ENCODE results near the gene CPNE9. TPM values are rescaled to one million over a fixed set of nuclear protein-coding genes. Genes with fewer than 3 reads are reported as not detected.

Gene CPNE9
- total and polyA plus RNA-seq, 2 donors (not counting 1 experiment from before 2014, with no cell fraction given): under 0.01 TPM; not detected in 1

GRCh38 chr3:9710174-9710739, 6.6 kb downstream of the CPNE9 start:
- H3K4me2 ChIP-seq (ENCODE audit: extremely low read depth, insufficient read depth, low read length): no peak overlapping the region
- H3K4me1 ChIP-seq (ENCODE audit: control insufficient read depth, extremely low read depth, insufficient read depth, low read length): no peaks in the 10 kb centered on the region
- no peak overlapping the region for H3K4me3 ChIP-seq (replicated peaks in 1 of 4; ENCODE audit: control extremely low read depth in 1 of 4, insufficient read depth in 1 of 4, low read depth in 3 of 4, low read length in 4 of 4)
- H3K27ac ChIP-seq (ENCODE audit: insufficient read depth, low read length): no peak overlapping the region
- no peak overlapping the region for H2AFZ ChIP-seq (ENCODE audit: low read length)
- H4K20me1 ChIP-seq (ENCODE audit: control insufficient read depth, extremely low read depth, insufficient read depth, low read length): no peaks in the 10 kb centered on the region
- no peaks in the 10 kb centered on the region for H3K9me3 ChIP-seq (ENCODE audit: control insufficient read depth, insufficient read depth, low read depth, low read length)
- H3K9ac ChIP-seq (ENCODE audit: insufficient read depth, low read length): no peak overlapping the region
- no peaks in the 10 kb centered on the region for H3K36me3 ChIP-seq (ENCODE audit: control insufficient read depth, insufficient read depth, low read length)
- no peaks in the 10 kb centered on the region for H3K79me2 ChIP-seq (ENCODE audit: control insufficient read depth, insufficient read depth, low read length)
- no peak for DNase-seq (ENCODE audit: low read depth in 2 of 2)
- TF ChIP-seq EZH2 (IDR thresholded peaks at IDR 0.05; ENCODE audit: low read length, missing control alignments) (no peak), CTCF (conservative IDR thresholded peaks at IDR 0.05 in 1 of 2, IDR thresholded peaks at IDR 0.05 in 1 of 2; ENCODE audit: low read depth in 1 of 2, low read length in 2 of 2) (no peak)
- peaks cover 14% of the 10 kb centered on the region for H3K27me3 ChIP-seq (ENCODE audit: control insufficient read depth, insufficient read depth, low read length)

GRCh38 chr3:9712415-9712814, 8.8 kb downstream of the CPNE9 start:
- Histone ChIP-seq H3K79me2 (ENCODE audit: control insufficient read depth, insufficient read depth, low read length) (no peaks in the 10 kb centered on the region), H3K27ac (ENCODE audit: insufficient read depth, low read length) (no peak overlapping the region), H3K9ac (ENCODE audit: insufficient read depth, low read length) (no peak overlapping the region), H3K9me3 (ENCODE audit: control insufficient read depth, insufficient read depth, low read depth, low read length) (no peaks in the 10 kb centered on the region), H2AFZ (ENCODE audit: low read length) (no peak overlapping the region), H3K36me3 (ENCODE audit: control insufficient read depth, insufficient read depth, low read length) (no peaks in the 10 kb centered on the region), H3K4me1 (ENCODE audit: control insufficient read depth, extremely low read depth, insufficient read depth, low read length) (peaks cover 2% of the 10 kb centered on the region), H3K27me3 (ENCODE audit: control insufficient read depth, insufficient read depth, low read length) (peaks cover 5% of the 10 kb centered on the region), H4K20me1 (ENCODE audit: control insufficient read depth, extremely low read depth, insufficient read depth, low read length) (no peaks in the 10 kb centered on the region), H3K4me2 (ENCODE audit: extremely low read depth, insufficient read depth, low read length) (no peak overlapping the region), H3K4me3 (replicated peaks in 1 of 4; ENCODE audit: control extremely low read depth in 1 of 4, insufficient read depth in 1 of 4, low read depth in 3 of 4, low read length in 4 of 4) (no peak overlapping the region)
- TF ChIP-seq CTCF (conservative IDR thresholded peaks at IDR 0.05 in 1 of 2, IDR thresholded peaks at IDR 0.05 in 1 of 2; ENCODE audit: low read depth in 1 of 2, low read length in 2 of 2) (no peak), EZH2 (IDR thresholded peaks at IDR 0.05; ENCODE audit: low read length, missing control alignments) (no peak)
- no peak for DNase-seq (ENCODE audit: low read depth in 2 of 2)

- Histone ChIP-seq H2AFZ (ENCODE audit: low read length) (no peak overlapping the region), H3K4me3 (replicated peaks in 1 of 4; ENCODE audit: control extremely low read depth in 1 of 4, insufficient read depth in 1 of 4, low read depth in 3 of 4, low read length in 4 of 4) (no peak overlapping the region), H3K36me3 (ENCODE audit: control insufficient read depth, insufficient read depth, low read length) (no peaks in the 10 kb centered on the region), H3K27me3 (ENCODE audit: control insufficient read depth, insufficient read depth, low read length) (peaks cover 5% of the 10 kb centered on the region), H3K9me3 (ENCODE audit: control insufficient read depth, insufficient read depth, low read depth, low read length) (no peaks in the 10 kb centered on the region), H3K9ac (ENCODE audit: insufficient read depth, low read length) (no peak overlapping the region), H3K4me2 (ENCODE audit: extremely low read depth, insufficient read depth, low read length) (no peak overlapping the region), H3K27ac (ENCODE audit: insufficient read depth, low read length) (no peak overlapping the region), H3K79me2 (ENCODE audit: control insufficient read depth, insufficient read depth, low read length) (no peaks in the 10 kb centered on the region), H3K4me1 (ENCODE audit: control insufficient read depth, extremely low read depth, insufficient read depth, low read length) (peaks cover 2% of the 10 kb centered on the region), H4K20me1 (ENCODE audit: control insufficient read depth, extremely low read depth, insufficient read depth, low read length) (no peaks in the 10 kb centered on the region)
- no peak for DNase-seq (ENCODE audit: low read depth in 2 of 2)
- no peak for TF ChIP-seq EZH2 (IDR thresholded peaks at IDR 0.05; ENCODE audit: low read length, missing control alignments)
- no peak for TF ChIP-seq CTCF (conservative IDR thresholded peaks at IDR 0.05 in 1 of 2, IDR thresholded peaks at IDR 0.05 in 1 of 2; ENCODE audit: low read depth in 1 of 2, low read length in 2 of 2)
Observed at GRCh38 chr3:9713142-9713541, 9.5 kb downstream of the CPNE9 start.

Data from fibroblast of lung (primary cell).